GM23248 (cell line): Measurements from ENCODE around the gene TCF12.

ENCODE experiments used
- EZH2 ChIP-seq: fragments of 200-600 bp; sonication (generic); IDR thresholded peaks from 2 replicates; pipeline ENCODE4 v1.6.1; 2018; ENCODE audit warnings: antibody characterized with exemption, mild to moderate bottlenecking; ENCODE audit not compliant: insufficient read depth, poor library complexity, severe bottlenecking
- EZH2phosphoT487 ChIP-seq: fragments of 200-600 bp; sonication (generic); IDR thresholded peaks from 2 replicates; pipeline ENCODE4 v1.6.1; 2018; ENCODE audit warnings: antibody characterized with exemption, moderate library complexity, mild to moderate bottlenecking, low read depth; ENCODE audit not compliant: insufficient read depth

DNA sequence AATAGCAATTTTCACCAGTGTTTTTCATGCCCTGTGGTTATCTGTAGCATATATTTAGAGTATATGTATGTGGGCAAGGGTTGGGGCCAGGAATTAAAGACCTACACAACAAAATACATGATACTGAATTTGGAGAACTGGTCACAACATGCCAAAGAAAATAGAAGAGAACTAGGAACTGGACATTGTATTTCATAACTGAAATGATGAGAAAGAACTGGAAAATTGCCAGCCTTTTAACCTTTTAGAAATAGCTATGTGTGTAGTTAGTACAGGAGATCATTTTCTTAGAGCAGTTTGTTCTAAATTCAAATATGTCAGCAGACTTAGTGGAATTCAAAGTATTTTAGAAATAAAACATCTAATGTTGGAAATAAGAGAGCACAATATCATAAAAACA lies 230.8 kb downstream of the TCF12 start:
- TF ChIP-seq EZH2phosphoT487 = no peak
- TF ChIP-seq EZH2 = no peak
